GM19324 (cell line): ENCODE data around the gene TMEM156.
"Not testable (repeated sequence)": the region's sequence is repeated elsewhere in the genome, so short reads cannot be mapped to it uniquely, and the experiment has no call there.

Experiments used
- ATAC-seq: cut with Tn5 transposase; IDR thresholded peaks from one replicate; pipeline ENCODE4 v1.9.1; 2021; ENCODE audit warnings: mild to moderate bottlenecking, moderate library complexity; ENCODE audit not compliant: unreplicated experiment, low FRiP score

Gene TMEM156

GRCh38 chr4:38959248-38959647 lies 73.0 kb downstream of the TMEM156 start:
- not testable (repeated sequence) for ATAC-seq

DNA sequence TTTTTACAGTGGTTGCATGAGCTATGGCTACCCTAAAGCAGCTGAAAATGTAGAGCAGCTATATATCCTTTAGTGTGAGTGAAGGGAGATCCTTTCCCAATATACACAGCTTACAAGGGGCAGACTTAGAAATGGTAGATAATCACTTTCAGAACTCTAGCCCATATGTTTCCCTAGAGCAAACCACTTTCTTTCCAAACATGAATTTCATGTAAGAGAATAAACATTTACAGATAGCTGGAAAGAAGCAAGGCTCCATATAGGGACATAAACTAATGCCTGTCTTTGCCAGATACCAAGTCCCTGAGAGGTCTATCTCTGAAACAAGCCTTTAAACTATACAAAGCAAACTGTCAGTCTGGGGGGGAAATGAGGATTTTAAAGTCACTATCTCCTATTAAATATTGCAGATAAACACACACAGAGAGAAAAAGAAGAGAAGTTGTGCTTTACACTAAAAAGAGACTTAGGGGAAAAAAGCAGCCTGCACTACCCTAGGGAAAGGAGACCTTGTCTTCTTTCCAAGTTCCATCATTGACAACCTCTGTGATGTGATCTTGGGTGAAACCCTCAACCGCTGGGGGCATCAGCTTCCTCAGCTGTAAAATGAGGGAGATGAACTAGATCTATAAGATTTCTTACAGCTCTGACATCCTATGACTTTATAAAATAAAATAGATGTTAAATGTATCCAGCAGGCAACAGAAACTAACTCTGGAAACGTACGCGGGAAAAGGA lies 73.6 kb downstream of the TMEM156 start:
- ATAC-seq, result no peak

DNA sequence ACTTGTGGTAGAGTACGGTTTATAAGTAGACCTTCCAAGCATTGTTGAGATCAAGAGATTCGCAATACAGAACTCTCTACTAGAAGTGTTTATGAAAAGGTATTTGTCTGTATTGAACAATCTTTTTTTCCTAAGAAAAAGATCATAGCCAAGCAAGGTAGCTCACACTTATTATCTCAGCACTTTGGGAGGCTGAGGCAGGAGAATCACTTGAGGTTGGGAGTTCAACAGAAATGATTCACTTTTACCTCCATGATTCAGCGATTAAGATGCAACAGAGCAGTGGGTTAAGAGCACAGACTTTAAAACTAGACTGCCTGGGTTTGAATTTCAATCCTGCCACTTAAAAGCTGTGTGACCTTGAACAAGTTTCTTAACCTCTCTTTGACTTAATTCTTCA lies 74.3 kb downstream of the TMEM156 start:
- no peak for ATAC-seq

- no peak for ATAC-seq
Observed at GRCh38 chr4:38957261-38957815, 74.9 kb downstream of the TMEM156 start.

DNA sequence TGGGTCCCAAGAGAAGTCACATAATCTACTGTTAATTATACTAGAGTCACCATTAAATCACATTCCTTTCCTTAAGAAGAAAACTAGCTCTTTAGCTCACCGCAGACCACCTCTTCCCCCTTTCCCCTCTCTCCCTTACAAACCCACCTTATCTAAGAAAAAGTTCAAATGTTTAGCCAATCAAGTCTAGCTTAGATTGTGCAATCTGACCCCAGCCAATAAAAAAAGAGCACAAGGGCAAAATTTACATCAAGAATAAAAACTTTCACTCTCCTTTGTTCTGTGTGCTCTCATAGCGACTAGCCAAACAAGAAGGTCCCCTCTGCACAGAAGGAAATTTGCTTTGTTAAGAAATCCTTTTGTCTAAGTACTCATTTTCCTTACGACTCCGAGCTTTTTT lies 76.3 kb downstream of the TMEM156 start:
- no peak for ATAC-seq

- no peak for ATAC-seq
Observed at GRCh38 chr4:38954727-38955126, 77.5 kb downstream of the TMEM156 start.

- no peak for ATAC-seq
Observed at GRCh38 chr4:38952017-38952416, 80.2 kb downstream of the TMEM156 start.

DNA sequence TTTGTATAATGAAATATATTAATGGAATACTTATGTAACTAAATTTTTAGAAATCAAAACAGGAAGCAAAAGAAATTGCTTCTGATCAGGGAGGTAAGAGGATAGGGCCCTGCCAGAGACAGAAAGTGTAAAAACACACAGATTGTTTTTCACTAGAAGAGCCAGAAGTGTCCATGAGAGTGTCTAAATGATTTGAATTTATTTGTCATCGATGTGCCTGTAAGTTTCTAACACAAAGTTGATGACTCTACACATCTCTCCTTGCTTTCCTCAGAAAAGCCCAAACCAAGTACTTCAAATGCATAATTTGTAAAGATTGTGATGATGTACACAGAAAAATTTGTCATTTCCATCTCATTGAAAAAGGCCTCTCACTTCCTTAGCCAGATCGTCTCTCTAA lies 80.6 kb downstream of the TMEM156 start:
- no peak for ATAC-seq

- ATAC-seq, result no peak
Observed at GRCh38 chr4:38950734-38951133, 81.5 kb downstream of the TMEM156 start.

DNA sequence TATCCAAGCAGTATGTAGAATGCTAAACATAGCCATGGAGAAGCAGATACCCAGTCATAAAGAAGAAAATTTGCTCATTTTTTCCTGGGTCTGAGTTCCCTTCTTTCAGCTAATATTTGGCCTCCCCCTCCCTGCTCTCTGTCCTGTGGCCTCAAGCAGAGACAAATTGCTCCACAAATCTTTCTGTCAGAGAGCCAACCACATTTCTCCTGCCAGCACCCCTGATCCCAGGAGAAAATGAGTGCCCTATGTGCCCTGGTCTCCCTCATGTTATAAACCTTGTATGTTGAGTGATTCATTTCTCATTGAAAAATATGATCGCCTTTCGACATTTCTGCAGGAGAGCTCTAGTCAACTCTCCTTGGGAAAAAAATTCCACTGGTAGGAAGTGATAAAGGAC lies 82.0 kb downstream of the TMEM156 start:
- no peak for ATAC-seq

GRCh38 chr4:38949411-38950051 lies 82.7 kb downstream of the TMEM156 start:
- ATAC-seq, result no peak

DNA sequence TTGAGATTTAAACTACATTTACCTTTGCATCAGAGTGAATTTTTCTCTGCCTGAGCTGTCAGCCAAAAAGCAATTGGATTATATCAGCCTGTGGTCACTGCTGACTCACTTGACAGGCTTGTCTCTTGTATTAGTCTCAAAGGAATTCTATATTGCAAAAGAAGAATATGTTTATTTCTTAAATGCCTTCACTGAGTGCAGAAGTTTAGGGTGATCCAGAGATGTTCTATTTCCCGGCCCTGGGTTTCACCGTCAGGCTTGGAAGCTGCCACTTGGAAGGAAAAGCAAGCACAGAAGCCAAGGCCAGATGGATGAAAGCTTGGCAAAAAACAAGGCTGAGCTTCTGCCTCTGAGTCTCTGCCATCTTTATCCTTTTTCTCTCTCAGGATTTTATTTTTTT lies 83.7 kb downstream of the TMEM156 start:
- no peak for ATAC-seq

- ATAC-seq, result no peak
Observed at GRCh38 chr4:38946919-38947318, 85.3 kb downstream of the TMEM156 start.

DNA sequence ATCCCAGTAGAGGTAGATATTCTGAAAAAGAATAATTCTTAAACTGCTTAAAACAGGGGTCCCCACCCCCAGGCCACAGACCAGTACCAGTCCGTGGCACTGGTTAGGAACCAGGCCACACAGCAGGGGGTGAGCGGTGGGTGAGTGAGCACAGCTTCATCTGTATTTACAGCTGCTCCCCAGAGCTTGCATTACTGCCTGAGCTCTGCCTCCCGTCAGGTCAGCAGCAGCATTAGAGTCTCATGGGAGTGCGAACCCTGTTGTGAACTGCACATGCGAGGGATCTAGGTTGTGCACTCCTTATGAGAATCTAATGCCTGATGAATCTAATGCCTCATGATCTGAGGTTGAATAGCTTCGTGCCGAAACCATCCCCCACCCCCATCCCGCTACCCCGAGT lies 87.8 kb downstream of the TMEM156 start:
- ATAC-seq, result no peak

DNA sequence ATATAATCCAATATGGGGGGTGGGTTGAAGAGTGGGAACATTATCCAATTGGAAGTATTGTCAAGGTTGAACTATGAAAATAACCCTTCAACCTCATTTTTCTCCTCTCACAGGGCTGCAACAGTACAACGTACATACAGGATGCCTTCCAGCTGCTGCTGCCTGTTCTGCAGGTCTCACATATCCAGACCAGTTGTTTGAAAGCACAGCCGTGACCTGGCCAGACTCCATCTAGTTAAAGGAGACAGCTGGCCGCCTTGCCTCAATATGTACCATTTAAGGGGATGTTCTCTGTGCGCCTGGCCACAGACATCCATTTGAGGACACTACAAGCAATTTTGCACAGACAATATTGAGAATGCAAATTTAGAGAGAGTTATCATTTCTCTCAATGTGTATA lies 88.9 kb downstream of the TMEM156 start:
- ATAC-seq, result no peak

DNA sequence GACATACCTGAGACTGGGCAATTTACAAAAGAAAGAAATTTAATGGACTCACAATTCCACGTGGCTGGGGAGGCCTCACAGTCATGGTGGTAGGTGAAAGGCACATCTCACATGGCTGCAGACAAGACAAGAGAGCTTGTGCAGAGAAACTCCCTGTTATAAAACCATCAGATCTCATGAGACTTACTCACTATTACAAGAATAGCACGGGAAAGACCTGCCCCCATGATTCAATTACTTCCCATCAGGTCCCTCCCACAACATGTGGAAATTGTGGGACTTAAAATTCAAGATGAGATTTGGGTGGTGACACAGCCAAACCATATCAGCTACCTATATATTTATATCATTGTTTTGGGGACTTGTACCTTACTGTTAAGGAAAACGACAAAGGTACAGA lies 90.3 kb downstream of the TMEM156 start:
- not testable (repeated sequence) for ATAC-seq

DNA sequence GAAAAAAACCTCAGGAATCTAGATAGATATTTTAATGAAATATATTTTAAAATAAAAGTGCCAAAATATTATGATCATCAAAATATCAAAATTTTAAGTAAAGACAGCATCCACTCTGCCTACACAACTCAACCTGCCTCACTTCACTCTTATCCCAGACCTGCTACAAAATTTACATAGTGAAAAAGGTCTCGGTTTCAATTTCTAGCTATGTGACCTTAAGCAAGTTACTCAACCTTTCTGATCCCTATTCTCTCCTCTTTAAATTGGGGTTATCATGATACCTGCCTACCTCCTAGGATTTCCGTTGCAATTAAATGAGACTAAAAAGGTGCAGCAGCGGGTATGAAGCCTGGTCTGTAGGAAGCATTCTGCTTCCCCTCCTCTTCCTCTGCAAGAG lies 91.7 kb downstream of the TMEM156 start:
- no peak for ATAC-seq

GRCh38 chr4:38939165-38939564 lies 93.0 kb downstream of the TMEM156 start:
- no peak for ATAC-seq

- ATAC-seq, result no peak
Observed at GRCh38 chr4:38935391-38936073, 96.7 kb downstream of the TMEM156 start.

DNA sequence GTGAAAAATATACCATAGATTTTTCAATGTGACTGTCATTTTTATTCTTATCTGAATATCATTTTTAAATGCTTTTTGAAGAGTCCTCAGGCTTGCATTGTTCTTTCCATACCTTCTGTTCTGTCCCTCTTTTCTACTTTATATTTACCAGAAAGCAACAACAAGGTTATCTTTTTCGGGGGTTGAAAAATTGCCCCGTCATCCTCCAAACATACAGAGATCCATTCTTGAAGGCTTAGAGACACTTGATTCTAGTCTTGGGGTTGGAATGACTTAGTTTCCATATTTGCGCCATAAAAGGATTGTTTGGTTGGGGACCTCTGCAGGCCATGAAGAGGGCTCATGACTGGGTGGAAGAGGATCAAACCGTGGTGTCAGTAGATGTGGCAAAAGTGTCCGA lies 101.1 kb downstream of the TMEM156 start:
- ATAC-seq, result no peak

GRCh38 chr4:38930707-38931106 lies 101.5 kb downstream of the TMEM156 start:
- ATAC-seq, result no peak
